Left forelimb (tissue), 1 donor: Measurements from ENCODE around the gene AKT1.
"Not testable (repeated sequence)": the region's sequence is repeated elsewhere in the genome, so short reads cannot be mapped to it uniquely, and the experiment has no call there.

Experiments
- DNase-seq: peaks from one replicate; pipeline ENCODE4 v3.0.0-alpha.2; 2018; ENCODE audit warnings: low spot score

The AKT1 gene

DNA sequence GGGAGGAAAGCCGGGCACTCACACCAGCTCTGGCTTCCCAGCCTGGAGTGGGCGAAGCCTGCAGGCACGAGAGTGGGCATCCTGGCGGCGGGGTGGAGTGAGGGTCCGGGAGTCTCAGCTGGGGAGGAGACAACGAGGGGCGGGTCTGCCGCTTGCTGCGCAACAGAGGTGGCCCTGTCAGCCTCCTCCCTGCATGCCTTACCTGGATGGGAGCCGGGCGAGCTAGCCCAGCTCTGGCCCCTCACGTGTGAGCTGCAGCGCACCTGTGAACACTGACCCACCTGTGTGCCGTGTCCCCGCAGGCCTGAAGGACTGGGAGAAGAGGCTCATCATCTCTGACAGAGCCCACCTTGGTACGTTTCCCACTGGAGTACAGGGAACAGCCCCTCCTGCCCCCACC lies 56.5 kb downstream of the AKT1 start:
- no peak for DNase-seq

DNA sequence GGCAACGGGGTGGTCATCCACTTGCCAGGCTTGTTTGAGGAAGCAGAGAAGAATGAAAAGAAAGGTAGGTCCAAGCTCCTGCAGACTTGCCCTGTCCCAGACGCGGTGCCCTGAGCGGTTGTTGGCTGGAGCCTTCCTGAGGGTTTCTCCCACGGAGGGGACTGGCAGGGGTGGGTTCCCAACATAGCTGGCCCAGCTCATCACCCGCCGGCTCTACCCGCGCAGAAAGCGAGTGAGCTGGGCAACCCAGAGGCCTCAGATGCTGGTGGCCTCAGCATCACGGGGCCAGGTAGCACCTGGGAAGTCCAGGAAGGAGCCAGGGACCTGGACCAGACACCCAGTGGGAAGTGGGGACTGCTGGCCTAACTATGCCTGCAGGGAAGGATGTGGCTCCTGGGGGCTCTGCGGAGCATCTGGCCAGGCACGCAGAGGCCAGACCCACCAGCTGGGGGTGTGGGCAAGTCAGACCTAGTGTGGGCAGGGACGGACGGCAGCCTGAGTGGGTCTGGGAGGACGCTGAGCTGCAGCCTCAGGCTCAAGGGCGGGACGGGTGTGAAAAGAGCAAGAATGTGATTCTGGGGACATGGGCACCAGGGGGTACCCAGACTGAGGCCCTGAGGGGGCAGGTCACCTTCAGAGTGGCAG lies 57.1 kb downstream of the AKT1 start:
- no peak for DNase-seq

DNA sequence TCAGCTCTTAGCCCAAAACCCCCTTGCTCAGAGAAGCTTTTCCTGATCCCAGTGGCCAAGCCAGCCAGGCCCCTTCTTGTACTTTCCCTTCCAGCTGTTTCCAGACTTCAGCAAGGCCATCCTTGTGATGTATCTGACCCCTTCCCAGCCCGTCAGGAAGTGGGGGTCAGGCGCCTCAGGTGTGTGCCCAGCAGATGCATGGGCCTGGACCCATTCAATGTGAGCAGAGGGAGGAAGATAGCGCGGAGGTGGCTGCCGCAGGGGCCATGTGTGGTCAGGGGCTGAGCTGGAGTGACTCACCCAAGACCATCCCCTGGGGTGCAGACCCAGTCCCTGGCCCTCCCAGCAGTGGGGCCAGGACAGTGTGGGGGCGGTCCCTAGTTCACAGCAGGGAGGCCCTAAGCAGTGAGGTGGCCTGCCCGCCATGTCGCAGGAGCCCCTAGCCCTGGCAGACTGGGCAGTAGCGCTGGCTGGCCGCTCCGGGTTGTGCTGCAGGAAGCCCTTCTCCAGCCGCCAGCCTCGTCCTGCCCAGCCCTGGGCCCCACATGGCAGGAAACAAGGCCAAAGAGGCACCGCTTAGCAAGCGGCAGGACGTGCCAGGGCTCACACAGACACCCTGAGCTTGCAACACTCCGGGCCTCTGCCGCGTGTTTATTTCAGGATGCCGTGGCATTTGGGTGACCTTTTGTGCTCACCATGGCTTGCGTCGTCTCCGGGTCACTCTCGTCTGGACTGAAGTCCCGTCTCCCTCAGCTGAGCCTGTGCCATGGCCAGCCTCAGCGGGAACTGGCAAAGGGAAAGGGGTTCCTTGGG lies 59.5 kb downstream of the AKT1 start:
- DNase-seq: no peak

DNA sequence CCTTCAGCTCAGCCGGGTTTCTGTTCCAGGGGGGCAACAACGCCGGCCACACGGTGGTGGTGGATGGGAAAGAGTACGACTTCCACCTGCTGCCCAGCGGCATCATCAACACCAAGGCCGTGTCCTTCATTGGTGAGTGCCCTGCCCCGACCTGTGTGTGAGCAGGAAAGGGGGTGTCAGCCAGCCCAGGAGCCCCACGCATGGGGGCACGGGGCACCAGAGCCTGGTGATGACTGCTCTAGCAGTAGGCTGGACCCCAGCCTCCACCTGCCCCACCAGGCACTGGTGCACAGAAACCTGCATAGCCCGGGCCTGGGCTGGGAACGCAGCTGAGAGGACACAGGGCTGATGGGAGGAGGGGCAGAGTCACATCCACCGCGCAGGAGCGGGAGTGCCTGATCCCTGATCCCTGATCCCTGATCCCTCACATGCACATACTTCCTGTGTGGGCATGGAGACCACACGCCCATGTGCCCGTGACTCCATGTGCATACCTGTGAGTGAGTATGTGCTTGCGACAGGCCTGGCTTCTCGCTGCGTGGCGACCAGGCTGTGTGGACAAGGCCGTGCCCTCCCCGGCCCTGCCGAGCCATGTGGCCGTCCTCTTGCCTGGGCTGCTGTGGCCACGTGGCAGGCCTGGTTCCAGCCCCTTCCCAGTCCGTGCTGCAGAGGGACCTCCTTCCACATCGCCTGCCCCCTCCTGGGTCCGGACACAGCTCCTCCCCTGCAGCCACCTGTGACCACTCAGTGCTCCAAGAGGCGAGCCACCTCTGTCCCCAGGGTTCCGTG lies 60.4 kb downstream of the AKT1 start:
- DNase-seq: no peak

DNA sequence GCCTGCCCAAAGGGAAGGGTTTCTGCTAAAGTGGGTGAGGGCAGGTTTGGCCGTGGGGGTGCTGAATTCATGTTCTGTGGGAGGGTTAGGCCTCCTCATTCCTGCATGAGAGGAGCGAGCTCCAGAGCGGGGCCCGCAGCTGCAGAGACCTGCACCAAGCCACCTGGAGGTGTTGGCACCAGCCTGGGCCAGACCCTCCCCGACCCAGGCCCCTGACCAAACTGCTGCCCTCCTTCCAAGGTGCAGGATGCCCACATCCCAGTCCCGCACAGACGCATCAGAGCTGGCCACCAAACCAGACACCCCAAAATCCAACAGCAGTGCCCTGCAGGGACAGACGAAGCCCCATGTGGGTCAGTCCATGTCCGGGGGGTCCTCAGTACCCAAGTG lies 61.0 kb downstream of the AKT1 start:
- DNase-seq: no peak

DNA sequence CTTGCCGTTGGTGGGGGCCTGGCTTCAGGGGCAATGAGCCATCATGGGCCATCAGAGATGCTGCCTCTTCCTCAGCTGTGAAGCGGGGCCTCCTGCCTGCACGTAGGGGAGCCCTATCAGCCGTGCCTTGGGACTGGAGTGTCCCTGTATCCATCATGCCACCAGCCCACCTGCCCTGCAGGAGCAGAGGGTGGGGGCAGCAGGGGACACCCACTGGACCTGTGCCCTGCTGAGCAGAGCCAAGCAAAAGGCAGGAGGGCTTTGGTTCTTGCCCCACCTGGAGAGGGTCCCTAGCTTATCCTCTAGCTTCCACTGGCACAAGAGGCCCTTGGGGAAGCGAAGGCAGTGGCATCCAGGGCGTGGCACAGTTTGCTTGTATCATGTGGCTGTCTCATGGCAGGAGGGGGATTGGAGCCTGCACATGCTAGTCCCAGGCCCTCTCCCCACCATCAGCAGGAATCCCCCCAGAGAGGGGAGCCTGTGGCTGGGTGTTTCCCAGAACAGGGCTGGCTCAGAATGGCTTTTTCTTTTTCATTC lies 61.4 kb downstream of the AKT1 start:
- no peak for DNase-seq

DNA sequence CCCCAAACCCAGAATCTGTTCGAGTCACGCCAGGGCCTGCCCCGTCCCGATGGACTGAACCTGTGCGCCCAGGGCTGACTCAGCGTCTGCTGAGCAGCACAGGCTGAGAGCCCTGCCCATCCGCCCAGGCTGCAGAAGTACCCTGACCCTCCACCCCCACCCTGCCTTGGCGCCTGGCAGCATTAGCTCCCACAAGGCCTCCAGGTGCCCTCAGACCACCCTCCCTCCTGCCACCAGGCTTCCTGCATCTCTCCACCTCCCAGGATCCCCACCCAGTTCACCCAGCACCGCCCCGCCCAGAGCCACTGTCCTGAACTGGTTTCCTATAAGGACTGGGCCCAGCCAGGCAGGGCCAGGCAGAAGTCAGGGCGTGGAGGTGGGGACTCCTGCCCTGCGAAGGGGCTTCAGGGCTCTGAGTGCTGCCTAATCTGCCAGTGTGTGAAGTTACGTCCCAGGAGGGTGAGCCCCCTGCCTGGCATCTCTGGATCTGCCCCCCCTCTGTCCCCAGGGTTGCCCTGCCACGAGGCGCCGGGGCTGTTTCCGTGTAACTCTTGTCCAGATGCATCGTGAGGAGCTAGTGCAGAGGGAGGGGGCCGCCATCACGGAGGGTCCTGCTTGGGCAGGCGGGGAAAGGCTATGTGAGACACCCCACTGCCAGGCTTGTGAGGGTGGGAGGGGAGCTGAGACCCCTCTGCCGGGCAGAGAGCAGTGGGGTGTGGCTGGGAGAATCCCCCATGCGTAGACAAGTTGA lies 62.4 kb downstream of the AKT1 start:
- no peak for DNase-seq

DNA sequence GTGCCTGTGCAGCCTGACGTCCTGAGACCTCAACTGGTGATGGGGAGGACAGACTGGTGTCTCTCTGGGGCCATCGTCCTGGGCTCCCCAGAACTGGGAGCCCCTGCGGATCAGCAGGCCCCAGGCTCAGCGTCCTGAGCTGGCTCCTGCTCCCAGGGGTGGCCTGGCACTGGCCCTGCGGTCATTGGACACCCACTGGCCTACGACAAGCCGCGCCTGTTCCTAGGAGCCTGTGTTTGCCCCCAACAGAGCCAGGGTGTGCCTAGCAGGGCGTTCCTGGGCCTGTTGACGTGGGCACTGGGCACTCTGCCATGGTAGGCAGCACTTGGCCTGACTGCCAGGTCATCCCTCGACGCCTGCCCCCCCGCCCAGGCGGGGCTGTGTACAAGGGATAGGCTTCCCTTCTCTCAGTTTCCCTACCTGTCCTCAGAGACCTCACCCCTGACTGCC lies 63.2 kb downstream of the AKT1 start:
- no peak for DNase-seq

DNA sequence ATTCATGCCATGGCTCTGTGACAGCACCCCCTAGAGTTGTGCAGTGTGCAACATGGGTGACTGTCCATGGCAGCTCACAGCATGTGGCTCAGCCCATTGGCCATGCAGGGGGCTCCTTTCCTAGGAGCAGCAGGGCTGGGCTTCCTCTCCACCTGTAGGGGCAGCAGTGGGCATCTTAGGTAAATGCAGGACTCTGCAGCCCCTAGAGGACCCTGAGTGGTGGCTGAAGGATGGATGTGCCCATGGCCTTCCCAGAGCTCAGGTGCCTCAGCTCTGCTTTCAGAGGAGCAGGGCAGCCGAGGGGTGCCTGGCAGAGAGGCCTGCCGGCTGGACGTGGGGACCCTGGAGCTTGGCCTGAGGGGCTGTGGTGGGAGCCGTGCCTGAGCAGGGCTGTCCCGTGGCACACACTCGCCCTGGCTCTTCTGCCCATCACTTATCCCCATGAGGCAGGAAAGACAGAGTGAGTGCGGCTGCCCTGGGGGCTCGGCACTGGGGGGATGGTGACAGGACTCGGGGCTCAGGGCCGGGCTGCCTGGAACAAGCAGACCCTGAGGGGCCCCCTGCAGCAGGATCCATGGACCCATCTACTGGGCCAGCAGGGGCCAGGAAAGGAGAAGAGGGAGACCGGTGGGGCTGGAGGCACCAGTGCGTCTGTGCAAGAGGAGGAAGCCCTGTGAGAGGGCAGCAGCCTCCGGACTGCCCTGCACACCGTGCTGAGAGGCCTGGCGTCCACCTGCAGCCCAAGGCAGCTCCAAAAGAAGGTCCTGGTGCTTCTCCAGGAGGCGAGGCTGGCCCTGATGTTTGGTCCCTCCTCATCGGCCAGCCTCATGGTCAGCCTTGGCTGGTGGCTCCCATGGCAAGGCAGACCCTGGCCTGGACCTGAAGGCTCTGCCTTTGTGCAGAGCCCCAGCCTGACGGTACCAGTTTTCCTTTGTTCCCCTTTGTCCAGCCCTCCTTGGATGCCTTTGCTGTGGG lies 63.9 kb downstream of the AKT1 start:
- no peak for DNase-seq

DNA sequence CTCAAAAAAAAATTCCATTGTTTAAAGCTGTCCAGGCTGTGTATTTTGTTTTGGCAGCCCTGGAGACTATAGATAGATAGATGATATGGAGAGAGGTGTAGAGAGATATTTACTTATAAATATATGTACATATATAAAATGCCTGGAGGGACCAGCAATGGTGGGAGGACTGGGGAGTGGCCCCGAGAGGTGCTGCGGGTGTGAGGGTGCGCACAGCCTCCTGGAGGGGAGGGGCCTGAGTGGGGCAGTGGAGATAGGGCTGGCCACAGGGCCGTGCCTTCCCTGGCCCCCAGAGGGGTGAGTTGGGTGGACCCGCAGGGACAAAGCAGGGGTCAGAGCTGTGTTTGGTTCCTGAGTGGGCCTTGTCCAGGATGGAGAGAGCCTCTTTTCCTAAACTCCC lies 65.1 kb downstream of the AKT1 start:
- DNase-seq: no peak

DNA sequence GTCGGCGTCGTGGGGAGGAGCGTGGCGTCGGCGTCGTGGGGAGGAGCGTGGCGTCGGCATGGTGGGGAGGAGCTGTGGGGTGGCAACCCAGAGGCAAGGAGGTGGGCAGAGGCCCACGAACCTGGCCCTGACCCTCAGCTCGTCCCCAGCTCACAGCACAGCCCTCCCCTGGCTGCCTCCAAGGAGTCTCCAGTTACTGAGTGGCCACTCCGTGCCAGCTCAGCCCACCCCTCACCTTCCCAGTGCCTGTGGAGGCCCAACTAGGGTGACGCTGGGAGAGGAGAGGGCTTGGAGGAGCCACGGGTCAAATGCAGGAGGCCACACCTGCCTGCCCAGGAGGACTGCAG lies 65.7 kb downstream of the AKT1 start:
- DNase-seq: no peak

DNA sequence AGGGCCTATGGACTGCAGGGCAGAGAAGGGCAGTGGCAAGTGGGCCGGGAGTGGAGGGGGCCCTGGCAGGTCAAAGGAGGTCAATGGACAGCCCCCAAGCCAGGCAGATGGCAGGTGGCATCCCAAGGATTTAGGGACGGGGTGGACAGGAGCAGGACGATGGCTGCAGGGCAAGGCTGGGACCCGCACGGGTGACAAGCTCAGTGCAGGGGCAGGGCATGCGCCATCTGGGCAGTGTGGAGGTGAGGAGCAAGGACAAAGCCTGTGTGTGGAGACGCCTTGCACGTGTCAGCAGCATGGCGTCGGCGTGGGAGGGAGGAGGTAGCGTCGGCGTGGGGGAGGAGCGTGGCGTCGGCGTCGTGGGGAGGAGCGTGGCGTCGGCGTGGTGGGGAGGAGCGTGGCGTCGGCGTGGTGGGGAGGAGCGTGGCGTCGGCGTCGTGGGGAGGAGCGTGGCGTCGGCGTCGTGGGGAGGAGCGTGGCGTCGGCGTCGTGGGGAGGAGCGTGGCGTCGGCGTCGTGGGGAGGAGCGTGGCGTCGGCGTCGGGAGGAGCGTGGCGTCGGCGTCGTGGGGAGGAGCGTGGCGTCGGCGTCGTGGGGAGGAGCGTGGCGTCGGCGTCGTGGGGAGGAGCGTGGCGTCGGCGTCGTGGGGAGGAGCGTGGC lies 66.2 kb downstream of the AKT1 start:
- DNase-seq: not testable (repeated sequence)

DNA sequence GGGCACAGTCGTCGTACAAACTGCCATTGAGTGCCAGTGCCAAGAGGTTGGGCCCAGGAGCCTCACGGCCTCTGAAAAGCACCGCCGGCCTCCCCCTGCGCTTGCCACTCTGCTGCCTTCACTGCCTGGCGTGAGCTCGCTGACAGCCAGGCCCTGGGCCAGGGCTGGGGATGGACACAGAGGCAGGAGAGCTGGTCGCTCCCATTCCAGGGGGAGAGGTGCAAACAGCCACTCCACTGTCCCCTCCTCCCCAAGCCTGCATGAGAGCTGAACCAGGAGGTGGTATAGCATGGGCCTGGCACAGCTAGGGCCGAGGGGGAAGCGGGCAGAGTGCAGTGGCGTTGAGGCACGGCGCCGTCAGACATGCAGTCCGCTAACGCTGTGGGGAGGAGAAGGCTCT lies 66.9 kb downstream of the AKT1 start:
- no peak for DNase-seq

DNA sequence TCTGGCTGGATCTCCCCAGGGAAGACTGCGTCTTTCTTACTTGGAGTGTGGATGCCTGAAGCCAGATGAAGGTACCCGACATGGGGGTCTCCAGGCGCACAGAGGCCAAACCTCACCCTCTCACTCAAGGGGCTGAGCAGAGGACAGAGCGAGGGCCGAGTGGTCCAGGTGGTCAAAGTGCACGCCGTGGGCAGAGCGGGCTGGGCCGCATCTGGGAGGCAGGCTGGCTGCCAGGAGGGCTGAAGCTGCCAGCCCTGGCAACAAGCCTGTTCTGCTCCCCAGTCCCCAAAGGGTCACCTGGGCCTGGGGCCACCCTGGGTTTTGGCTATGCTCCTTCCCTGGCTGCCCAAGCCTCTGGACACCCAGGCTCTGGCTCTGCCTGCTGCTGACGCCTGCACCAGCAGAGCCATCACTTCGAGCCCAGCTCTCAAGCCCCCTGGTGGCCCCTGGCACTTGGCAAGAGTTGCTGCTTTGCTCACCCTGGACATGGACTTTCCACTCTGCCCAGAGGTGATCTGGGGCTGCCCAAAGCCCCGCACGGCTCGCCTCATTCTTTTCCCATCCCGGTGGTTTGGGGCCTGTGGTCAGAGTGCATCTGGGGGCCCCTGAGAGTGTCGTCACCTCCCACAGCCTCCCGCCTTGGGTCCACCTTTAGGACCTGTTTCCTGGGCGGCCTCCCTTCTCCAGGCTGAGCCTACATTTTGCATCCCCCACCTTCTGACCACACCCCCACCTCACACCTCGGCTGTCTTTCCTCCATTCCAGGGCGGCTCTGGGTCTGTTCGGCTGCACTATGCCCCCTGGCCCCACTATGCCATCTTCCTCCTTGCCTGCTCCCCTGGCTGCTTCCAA lies 68.7 kb downstream of the AKT1 start:
- no peak for DNase-seq

DNA sequence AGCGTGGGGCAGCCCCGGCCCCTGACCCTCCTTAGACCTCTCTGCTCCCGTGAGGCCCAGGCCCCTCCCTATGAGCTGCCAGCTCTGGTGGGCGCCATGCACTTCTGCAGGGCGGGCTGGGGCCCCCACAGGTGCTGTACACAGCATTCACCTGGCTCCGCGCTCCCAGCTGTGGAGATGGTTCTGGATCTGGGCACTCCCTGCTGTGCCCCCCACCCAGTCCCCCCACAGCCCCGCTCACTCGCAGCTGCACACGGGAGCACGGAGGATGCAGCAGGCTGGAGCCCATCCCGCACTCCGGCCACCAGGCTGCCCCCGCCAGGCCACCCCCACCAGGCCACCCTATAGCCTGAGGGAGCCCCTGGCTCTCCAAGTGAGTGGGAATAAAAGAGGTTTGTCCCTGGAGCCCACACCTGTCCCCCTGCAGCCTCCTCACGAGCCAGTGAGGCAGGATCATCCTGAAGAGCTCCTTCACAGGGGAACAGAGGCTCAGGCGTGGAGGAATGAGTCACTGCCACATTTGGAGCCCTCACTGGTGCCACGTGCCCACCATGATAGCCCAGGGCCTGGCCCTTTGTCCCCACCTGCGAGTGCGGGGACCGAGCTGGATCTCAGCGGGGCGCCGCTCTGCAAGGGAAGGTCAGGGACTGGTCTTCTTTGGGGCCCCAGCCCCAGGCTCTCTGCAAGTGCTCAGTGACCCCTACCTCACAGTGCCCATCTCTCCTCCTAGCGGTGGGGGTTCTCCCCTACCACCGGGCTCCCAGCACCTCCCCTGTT lies 69.6 kb downstream of the AKT1 start:
- DNase-seq: no peak

DNA sequence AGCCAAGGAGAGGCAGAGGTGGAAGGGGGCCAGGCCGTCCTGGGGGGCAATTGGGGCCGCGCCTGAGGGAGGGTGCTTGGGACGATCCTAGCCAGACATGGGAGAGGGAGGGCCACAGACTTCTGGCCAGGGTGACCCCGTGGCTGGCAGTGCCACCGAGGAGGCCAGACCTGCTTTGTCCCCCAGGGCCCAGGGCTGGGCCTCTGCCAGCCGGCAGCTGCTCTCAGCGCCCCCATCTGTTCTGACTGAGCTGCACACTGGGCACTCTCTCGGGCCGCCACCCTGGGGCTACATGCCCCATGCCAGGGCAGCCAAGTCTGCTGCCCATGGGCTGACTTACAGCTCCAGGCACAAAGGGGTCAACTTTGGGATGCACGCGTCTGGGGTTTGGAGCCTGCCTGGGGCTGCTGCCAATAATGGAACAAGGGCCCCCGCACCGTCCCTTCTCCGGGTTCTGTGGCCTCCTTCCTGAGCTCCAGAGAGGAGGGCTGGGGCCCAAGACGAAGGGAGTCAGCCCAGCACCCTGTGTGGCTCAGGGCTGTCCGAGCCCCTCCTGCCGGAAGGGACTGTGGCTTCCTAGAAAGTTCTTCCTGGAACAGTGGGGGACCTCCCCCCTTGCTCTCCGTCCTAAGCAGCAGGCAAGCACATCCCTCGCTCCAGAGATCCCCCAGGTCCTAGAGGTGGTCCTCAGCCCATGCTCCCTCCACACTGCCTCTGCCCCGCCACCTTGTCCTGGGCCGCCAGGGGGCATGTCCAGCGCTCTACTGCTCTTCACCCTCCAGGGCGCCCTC lies 70.4 kb downstream of the AKT1 start:
- no peak for DNase-seq

DNA sequence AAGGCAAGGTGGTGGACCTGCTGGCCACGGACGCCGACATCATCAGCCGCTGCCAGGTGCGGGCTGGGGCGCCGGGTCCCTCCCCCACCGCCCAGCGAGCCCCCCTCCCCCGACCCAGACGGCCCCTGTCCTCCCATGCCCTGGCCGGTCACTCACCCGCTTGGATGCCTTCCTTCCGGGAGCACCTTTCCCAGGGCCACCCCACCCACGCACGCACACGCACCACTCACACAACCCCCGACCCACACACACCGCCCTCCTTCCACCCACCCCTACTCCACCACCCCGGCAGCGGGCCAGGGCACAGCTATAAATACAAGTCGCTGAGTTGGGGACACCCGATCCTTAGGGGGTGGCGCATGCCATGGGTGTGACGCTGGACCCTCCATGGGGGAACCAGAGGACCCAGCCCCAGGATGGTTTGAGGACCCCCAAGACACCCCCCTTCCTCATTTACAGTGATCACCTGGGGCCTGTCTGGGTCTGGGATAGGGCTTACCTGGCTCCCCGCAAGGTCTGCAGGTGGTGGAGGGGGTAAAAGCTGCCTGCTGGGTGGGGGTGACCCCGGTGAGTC lies 71.1 kb downstream of the AKT1 start:
- DNase-seq: no peak
